GM18519 (cell line): ENCODE results near the gene PANK3.
"Not testable (repeated sequence)": the region's sequence is repeated elsewhere in the genome, so short reads cannot be mapped to it uniquely, and the experiment has no call there.

Experiments used
- ATAC-seq: cut with Tn5 transposase; IDR thresholded peaks from one replicate; pipeline ENCODE4 v1.9.1; 2021; ENCODE audit warnings: mild to moderate bottlenecking, moderate library complexity; ENCODE audit not compliant: unreplicated experiment, low FRiP score

PANK3 gene

GRCh38 chr5:168596927-168597326 lies 17.8 kb upstream of the PANK3 start:
- no peak for ATAC-seq

- not testable (repeated sequence) for ATAC-seq
Measured at GRCh38 chr5:168596122-168596521, 17.0 kb upstream of the PANK3 start.

DNA sequence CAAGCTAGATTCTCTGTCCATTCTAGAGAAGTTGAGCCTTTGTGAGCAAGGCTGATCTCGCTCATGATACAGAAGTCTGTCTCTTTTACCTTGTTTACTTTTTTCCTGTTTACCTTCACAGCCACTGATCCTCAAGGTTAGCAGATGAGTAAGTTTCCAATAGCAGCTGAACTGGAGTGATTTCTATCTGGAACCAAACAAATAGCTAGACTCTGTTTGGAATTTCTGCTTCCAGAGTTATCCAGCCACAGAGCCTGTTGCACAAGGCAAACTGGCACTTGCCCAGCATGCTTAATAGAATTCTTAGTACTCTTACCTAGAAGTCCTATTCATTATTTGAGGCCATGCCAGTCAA lies 12.8 kb upstream of the PANK3 start:
- no peak for ATAC-seq

DNA sequence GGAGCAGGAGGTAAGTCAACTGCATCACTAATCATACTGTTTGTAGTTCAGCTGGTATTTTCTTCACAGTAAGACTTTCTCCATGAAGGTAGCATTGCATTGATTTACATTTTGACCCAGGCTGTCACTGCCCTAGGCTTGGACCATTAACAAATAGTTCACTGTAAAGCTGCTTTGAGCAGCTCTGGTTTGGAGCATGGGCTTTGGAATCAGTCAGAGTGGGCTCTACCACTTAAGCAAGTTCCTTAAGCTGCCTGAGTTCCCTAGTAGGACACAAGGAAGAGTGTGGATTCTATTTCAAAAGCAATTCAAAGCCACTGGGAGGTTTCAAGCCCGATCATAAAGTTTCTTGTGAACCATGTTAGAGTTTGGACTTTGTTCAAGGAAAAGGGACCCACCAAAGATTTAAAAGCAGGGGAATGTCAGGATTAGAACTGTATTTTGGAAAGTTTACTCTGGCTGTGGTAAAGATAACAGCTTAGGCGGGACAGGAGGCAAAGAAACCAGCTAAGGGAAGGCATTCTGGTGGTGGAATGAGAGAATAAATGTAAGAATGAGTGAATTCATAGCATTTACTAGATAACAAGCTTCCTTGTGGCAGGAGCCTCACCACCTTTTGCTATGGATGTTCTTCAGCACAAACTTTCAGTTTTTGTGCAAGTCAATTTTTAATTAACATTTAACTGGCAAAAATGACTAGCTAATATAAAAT lies 12.3 kb upstream of the PANK3 start:
- ATAC-seq: no peak

DNA sequence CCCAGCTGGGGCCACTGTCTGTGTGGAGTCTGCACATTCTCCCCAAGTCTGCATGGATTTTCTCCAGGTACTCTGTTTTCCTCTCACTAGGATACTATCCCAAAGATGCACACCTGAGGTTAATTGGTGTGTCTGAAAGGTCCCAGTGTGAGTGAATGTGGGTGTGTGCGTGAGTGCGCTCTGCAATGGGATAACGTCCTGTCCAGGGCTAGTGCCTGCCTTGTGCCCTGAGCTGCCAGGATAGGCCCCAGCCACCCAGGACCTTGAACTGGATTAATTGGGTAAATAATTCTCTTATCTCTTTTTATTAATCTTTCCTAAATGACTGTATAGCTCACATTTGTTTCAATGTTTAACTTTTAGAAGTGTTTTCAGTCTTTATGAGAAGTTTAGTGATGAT lies 11.5 kb upstream of the PANK3 start:
- no peak for ATAC-seq

- ATAC-seq: no peak
Measured at GRCh38 chr5:168587987-168588386, 8.8 kb upstream of the PANK3 start.

DNA sequence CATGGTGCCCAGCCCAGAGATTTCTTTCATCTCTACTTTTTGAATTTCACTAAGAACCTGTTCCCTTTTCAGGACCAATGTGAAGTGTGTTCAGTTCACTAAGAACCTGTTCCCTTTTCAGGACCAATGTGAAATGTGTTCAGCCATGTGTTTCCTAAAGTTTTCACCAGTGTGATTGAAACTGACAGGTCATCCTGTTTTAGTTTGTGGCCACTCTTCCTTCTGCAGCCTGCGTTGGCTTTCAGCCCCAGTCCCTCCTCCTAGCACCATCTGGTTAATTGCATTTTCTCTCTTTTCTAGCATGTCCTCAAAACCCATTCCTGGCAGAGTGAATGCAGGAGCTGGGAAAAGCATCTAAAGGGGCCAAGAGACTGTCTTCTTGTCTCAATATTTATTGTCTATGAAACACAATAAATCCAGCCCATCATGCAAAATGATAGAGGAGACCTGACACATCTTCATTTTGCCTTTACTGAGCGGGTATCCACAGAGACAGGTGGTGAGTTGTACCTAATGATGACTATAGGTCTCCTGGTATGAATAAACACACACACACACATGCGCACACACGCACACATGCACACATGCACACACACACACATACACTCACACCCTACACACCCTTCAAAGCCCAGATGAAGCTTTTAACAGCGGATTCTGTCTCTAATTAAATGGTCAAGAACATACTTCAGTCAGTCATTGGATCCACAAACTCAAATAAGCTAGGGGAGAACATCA lies 6.1 kb upstream of the PANK3 start:
- ATAC-seq: no peak

GRCh38 chr5:168583742-168584482 lies 4.7 kb upstream of the PANK3 start:
- ATAC-seq: peak; percentile 34

DNA sequence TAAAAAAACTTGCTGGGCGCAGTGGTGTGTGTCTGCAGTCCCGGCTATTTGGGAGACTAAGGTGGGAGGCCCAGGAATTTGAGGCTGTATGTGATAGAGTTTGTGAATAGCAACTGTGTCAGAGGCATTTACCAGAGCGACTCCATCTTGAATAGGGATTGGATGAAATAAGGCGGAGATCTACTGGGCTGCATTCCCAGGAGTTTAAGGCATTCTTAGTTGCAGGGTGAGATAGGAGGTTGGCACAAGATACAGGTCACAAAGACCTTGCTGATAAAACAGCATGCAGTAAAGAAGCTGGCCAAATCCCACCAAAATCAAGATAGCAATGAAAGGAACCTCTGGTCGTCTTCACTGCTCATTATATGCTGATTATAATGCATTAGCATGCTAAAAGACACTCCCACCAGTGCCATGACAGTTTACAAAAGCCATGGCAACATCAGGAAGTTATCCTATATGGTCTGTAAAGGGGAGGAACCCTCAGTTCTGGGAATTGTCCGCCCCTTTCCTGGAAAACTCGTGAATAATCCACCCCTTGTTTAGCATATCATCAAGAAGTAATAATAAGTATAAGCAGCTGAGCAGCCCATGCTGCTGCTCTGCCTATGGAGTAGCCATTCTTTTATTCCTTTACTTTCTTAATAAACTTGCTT lies 1.8 kb upstream of the PANK3 start:
- ATAC-seq: not testable (repeated sequence)

DNA sequence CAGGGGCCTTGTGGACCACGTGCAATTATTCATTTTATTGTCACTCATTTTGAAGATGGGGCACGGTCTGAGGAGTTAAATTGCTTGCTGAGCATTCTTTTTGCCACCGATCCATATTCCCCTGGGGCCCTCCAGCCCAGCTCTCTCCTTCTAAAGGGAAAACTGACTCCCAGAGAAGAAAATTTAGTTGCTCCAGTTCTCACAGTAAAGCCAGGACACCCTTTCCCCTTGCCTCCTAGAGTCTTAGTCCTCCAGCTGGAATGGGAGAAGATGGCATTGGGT lies 1.0 kb upstream of the PANK3 start:
- no peak for ATAC-seq

- ATAC-seq: peak; percentile 91
Measured at GRCh38 chr5:168579488-168580226, 489 bp upstream of the PANK3 start.

GRCh38 chr5:168578006-168578405 lies 1.2 kb downstream of the PANK3 start:
- no peak for ATAC-seq

DNA sequence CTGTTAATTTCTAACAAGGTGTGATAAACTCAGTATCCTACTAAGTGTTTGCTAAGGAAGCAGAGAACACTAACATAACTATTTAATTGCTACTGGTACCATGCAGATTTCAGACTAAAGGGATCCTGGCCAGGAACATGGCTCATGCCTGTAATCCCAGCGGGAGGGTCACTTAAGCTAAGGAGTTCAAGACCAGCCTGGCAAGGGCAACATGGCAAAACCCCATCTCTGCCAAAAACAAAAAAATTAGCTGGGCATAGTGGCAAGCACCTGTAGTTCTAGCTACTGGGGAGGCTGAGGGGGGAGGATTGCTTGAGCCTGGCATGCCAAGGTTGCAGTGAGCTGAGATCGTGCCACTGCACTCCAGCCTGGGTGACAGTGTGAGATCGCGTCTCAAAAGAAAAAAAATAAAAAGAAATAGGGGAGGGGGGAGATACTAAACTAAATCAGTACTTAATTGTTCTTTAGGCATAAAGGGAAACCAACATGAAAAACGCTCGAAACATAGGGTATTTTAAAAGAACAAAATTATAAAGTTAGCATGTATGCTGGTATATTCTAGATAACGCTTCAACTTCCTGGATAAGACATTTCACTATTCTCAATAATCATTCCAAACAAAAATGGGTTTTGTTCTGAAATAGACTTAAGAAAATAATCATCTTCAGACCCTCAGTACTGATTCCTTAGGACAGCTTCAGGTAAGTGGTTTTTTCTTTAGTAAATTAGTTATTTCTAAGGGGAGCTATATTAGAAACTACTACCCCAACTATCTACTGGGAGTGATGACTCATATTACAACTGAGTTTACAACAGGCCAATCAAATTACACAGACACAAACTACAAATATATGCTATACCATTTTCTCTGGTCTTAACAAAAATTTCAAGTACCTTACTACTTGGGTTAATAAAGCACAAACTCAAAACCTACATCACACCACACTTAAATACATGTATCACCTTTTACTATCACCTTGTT lies 3.5 kb downstream of the PANK3 start:
- no peak for ATAC-seq

DNA sequence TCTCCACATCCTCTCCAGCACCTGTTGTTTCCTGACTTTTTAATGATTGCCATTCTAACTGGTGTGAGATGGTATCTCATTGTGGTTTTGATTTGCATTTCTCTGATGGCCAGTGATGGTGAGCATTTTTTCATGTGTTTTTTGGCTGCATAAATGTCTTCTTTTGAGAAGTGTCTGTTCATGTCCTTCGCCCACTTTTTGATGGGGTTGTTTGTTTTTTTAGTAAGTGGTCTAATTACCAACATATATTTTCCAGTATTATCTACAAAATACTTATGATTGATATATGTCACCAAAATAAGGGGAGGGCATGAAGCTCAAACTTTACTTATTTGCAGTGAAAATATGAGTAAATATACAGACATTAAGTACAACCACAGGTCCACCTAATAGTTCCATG lies 5.0 kb downstream of the PANK3 start:
- not testable (repeated sequence) for ATAC-seq

DNA sequence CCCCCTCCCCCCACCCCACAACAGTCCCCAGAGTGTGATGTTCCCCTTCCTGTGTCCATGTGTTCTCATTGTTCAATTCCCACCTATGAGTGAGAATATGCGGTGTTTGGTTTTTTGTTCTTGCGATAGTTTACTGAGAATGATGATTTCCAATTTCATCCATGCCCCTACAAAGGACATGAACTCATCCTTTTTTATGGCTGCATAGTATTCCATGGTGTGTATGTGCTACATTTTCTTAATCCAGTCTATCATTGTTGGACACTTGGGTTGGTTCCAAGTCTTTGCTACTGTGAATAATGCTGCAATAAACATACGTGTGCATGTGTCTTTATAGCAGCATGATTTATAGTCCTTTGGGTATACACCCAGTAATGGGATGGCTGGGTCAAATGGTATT lies 5.5 kb downstream of the PANK3 start:
- ATAC-seq: not testable (repeated sequence)

DNA sequence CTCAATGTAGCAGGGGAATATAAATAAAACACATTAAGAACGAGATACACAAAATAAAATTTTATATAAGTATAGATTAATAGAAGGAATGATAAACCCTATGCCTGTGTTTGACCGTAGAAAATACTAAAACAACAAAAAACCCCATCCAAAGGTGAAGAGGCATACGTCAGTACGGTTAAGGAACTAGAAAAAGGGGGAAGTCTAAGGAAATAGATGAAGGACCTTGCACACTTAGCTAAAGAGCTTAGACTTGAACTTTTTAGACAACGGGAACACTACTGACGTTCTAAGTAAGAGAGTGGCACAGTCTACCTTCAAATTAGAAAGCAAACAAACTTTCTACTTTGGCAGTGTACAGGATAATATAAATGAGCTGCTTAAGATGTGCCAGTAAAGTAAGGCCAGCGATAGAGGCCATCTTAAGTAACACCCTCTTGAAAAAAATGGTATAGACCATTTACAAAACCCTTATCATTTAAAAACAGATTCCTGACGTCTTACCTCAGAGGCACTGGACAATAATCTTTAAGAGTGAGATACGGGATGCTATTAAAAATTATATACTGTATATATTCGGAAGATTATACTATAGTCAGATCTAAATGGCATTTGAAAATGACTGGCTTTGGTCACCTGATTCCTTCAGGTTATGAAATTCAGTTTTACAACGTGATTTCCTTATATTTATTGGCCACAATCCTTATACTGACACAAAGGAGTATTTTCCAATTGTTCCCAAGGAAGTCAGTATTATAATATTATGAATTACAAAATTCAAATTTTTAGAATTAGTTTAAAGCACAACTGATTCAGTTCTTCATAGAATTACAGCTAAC lies 8.5 kb downstream of the PANK3 start:
- no peak for ATAC-seq

- no peak for ATAC-seq
Measured at GRCh38 chr5:168568738-168569137, 10.4 kb downstream of the PANK3 start.

DNA sequence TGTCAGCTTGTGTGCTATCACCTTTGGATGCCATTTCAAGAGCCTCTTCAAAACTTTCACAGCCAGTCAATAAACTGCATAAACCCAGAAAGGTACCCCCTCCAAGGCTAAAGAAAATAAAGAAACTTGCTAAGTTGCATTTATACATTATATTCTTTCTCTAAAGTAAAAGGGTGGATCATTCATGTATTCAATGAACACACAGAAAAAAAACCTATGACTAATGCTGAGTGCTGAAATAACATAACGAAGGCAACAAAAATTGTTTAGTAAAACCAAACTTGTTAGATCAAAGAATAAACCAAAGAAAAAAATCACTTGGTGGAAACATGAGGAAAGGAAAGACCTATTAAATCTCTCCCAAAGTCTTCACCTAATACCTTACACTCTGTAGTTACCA lies 15.2 kb downstream of the PANK3 start:
- no peak for ATAC-seq

DNA sequence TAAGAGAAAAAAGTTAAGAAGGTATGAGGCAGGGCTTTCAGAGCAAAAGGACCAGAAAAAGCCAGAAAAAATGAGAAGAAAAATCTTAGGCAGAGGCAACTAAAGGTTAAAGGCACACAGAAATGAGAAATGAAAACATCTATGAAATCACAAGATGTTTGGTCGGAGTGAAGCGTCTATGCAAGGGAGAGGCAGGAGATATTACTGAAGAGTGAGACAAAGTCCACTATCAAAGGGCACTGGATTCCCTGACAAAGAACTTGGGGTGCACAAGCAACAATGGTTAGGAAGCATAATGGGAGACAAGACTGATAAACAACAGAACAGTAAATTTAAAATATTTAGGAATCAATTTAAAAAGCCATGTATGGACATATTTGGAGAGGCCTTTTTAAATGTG lies 16.9 kb downstream of the PANK3 start:
- ATAC-seq: no peak
